Motor neuron (in vitro differentiated cells): ENCODE results near the gene SGCA. TPM values are rescaled to one million over a fixed set of nuclear protein-coding genes. Genes with fewer than 3 reads are reported as not detected.

ENCODE experiments used
- ATAC-seq, 8 experiments: fragments of 200-7000 bp; cut with Tn5 transposase; replicated peaks in 6 of 8; 2 replicates each; pipeline ENCODE4 v1.8.0; 2021; ENCODE audit warnings: mild to moderate bottlenecking in 8 of 8, moderate library complexity in 8 of 8
- H3K27ac ChIP-seq, 2 donors: fragments of 250-450 bp; sonication (Bioruptor Pico); 2 replicates each; pipeline ENCODE4 v1.9.0; 2021; ENCODE audit warnings: antibody characterized with exemption in 2 of 2, mild to moderate bottlenecking in 2 of 2, moderate library complexity in 1 of 2
- H3K4me1 ChIP-seq, 2 donors: fragments of 250-450 bp; sonication (Bioruptor Pico); replicated peaks in 1 of 2; 2 replicates each; pipeline ENCODE4 v1.6.1; 2021; ENCODE audit warnings: antibody characterized with exemption in 2 of 2, mild to moderate bottlenecking in 2 of 2, moderate library complexity in 1 of 2
- H3K4me3 ChIP-seq, 5 donors: fragments of 250-450 bp; sonication (Bioruptor Pico); 2 replicates each; pipeline ENCODE4 v1.9.0; 2021; ENCODE audit warnings: antibody characterized with exemption in 5 of 5, mild to moderate bottlenecking in 5 of 5, moderate library complexity in 4 of 5
- WGBS, 10 experiments: fragments of 450-650 bp; shearing (Covaris generic); methylation state at CpG; one replicate each; pipeline ENCODE4 v1.0.0; 2022; 5-methylcytosine and 5-hydroxymethylcytosine counted together
- in situ Hi-C, 9 experiments: fragments of 400-800 bp; cut with MboI; loops; one replicate each; pipeline ENCODE4 v1.15.0; 2021; ENCODE audit warnings: low sequenced_read_pairs in 9 of 9, low pct_unique_long_range_greater_than_20kb in 2 of 9; ENCODE audit not compliant: unreplicated experiment in 9 of 9
- total RNA-seq, 8 experiments: library from RNA; unstranded; fragments of 300-600 nt; gene quantifications; 2 replicates each; pipeline versions ENCODE4 v1.2.3 to v1.2.4, GENCODE V29; 2022

SGCA gene
- total RNA-seq, 8 experiments from 2014 or later, result 0.22 to 3.4 (median 1.1) TPM; not detected in 2

DNA sequence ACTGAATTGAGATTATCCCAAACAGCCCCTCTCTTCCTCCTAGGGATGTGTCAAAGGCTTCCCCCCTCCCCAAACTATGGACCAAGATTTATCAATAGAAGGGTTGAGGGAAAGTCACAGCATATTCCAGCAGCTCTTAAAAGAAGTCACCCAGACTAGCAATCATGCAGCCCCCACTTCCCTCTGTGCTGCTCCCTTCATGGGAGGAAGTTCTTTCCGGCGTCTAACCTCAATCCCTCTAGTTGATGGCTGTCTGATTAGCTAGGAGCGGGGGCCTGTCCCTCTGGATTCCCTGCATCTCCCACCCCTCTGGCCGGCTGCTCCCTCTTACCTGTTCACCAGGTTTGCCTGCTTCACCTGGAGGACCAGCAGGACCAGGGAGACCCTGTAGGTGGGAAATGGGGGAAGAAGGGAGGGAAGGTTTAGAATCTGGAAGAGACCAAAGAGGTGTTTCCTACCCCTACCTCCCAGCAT, 26.4 kb downstream of the SGCA start:
- Histone ChIP-seq H3K4me3 (no peak overlapping the region), H3K27ac (no peak overlapping the region), H3K4me1 (peaks cover 3 to 4% of the 10 kb centered on the region in 2 donors)
- no peak for ATAC-seq
- in situ Hi-C loops, result loop anchor here in 4 of 9 experiments (25.0 kb wide), 1 partner anchor 95 kb away; no protein-coding TSS in a partner anchor
- WGBS, 10 experiments, result 60 to 100% (median 80%) methylated on average over 1 to 3 of the region's 4 CpGs; no CpG with 5 or more reads in 7 of the 10 experiments

DNA sequence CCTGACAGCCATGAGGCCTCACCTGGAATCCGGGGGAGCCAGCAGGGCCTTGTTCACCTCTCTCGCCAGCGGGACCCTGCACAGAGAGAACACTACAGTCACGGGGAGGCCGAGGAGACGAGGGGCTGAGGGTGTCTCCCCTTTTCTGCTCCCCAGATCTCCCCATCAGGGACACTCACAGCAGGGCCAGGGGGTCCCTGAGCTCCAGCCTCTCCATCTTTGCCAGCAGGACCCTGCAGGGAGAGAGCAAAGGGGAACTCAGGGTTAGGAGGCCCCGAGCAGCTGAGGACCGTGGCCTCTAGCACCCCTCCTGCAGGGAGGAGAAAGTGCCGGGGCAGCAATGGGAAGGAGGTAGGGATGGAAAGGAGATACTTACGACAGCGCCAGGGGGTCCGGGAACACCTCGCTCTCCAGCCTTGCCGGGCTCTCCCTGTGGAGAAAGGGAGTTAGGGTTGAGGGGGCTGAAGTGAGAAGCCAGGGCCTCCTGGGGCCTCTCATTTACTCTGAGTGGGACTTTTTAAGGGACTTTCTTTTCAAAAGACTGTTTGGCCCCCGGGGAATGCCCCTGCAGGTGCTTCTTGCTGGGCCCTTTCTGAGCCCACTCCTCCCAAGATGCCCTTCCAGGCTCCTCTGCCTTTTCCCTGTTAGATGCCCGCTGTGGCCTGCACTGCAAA, 26.9 kb downstream of the SGCA start:
- in situ Hi-C loops, result loop anchor here in 4 of 9 experiments (25.0 kb wide), 1 partner anchor 95 kb away; no protein-coding TSS in a partner anchor
- no peak for ATAC-seq
- Histone ChIP-seq H3K27ac (no peak overlapping the region), H3K4me3 (no peak overlapping the region), H3K4me1 (peaks cover 3 to 4% of the 10 kb centered on the region in 2 donors)
- 25 to 83% (median 60%) methylated on average over 1 to 11 of the region's 16 CpGs; no CpG with 5 or more reads in 3 of the 10 experiments for WGBS, 10 experiments

DNA sequence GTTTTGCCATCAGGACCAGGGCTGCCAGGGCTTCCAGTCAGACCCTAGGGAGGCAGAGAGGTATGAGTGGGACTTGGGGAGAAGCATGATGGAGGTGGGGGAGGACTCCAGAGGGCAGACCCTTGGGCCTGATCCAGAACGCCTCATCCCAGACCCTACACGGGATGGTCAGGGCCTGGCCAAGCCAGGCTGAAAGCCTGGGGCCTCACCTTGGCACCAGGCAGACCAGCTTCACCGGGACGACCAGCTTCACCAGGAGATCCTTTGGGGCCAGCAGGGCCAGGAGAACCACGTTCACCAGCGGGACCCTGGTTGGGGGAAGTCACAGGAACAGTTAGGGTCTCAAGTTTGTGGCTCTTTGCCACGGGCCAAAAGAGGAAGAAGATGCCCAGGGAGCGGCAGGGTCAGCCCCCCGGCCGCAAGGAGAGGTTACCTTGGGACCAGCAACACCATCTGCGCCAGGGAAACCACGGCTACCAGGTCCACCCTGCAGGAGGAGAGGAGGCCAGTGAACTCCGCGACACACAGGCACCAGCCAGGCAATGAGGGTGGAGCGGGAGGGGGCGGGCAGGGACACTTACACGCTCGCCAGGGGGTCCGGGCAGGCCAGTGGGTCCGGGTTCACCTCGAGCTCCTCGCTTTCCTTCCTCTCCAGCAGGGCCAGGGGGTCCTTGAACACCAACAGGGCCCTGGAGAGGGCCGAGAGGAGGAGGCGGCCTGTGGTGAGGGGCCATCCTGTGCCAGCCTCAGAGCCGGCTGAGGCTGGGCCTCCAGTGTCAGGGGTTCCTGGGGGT, 28.5 kb downstream of the SGCA start:
- Histone ChIP-seq H3K27ac (no peak overlapping the region), H3K4me3 (no peak overlapping the region), H3K4me1 (peaks cover 3 to 4% of the 10 kb centered on the region in 2 donors)
- ATAC-seq, result no peak
- 13 to 27% methylated on average over 3 of the region's 25 CpGs; no CpG with 5 or more reads in 8 of the 10 experiments for WGBS, 10 experiments
- in situ Hi-C loops, result loop anchor here in 4 of 9 experiments (25.0 kb wide), 1 partner anchor 93 kb away; no protein-coding TSS in a partner anchor

DNA sequence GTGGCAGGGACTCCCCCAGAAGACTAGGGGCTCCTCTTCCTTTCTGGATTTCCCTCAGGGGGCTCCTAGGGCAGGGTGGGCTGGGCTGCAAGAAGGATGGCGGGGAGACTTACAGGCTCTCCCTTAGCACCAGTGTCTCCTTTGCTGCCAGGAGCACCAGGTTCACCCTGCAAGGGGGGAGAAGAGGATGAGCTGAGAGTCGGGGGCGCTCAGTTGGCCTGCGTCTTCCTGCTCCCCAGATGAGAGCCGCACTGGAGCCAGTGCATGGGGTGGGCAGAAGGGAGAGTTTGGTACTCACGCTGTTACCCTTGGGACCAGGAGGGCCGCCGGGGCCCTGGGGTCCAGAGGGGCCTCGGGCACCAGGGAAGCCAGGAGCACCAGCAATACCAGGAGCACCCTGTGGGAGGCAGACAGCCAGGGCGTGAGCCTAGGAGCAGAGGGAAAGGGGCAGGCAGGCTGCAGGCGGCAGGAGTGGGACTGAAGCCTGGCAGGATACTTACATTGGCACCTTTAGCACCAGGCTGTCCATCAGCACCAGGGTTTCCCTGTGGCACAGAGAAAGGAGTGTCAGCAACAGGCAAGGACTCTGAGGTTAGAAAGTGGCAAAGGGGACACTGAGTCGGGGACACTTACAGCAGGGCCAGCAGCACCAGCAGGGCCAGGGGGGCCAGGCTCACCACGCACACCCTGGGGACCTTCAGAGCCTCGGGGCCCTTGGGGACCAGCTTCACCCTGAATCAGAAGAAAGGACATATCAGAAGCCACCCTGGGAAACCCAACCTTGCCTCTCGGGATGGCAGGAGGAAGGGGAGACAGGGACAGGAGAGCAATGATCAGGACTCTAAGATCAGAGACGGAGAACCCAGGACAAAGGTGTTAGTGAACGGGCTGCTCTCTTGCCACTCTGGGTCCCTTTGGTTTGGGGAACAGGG, 29.4 kb downstream of the SGCA start:
- 17 to 82% (median 21%) methylated on average over 1 to 5 of the region's 17 CpGs; no CpG with 5 or more reads in 4 of the 10 experiments for WGBS, 10 experiments
- ATAC-seq, result no peak
- in situ Hi-C loops, result loop anchor here in 4 of 9 experiments (25.0 kb wide), 1 partner anchor 92 kb away; no protein-coding TSS in a partner anchor
- H3K4me3 ChIP-seq, result no peak overlapping the region
- peaks cover 3 to 4% of the 10 kb centered on the region in 2 donors for H3K4me1 ChIP-seq
- H3K27ac ChIP-seq, result no peak overlapping the region

DNA sequence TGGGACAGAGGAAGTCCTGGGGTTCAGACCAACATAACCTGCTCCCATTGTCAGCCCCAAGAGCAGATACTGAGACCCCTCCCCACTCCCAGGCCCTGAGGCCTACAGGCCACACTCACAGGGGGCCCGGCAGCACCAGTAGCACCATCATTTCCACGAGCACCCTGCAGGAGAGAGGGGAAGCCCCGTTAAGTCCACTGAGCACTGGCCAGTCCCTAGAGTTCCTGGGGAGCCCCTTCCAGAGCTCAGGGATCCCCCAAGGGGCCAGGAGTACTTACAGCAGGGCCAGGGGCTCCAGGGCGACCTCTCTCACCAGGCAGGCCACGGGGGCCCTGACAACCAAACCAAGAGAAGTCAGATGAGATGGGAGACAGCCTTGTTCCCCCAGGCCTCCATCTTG, 30.2 kb downstream of the SGCA start:
- no peak overlapping the region for H3K27ac ChIP-seq
- ATAC-seq, result no peak
- WGBS, 10 experiments, result 8% methylated on average over 4 of the region's 5 CpGs; no CpG with 5 or more reads in 9 of the 10 experiments
- H3K4me1 ChIP-seq, result peaks cover 3 to 4% of the 10 kb centered on the region in 2 donors
- no peak overlapping the region for H3K4me3 ChIP-seq
- in situ Hi-C loops, result loop anchor here in 4 of 9 experiments (25.0 kb wide), 1 partner anchor 91 kb away; no protein-coding TSS in a partner anchor

DNA sequence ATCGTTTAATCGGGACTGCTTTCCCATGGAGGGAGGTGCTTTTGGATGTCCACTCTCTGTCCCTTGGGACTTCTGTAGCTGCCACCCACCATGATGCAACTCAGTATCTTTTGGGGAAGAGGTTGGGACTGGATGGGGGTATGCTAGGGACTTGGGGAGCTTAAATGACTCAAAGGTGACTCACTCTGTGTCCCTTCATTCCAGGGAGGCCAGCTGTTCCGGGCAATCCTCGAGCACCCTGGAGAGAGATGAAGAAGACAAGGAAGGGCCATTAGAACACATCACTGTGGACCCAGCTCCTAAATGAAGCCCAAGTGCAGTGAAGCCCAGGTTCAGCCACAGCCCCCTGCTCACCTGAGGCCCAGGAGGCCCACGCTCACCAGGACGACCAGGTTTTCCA, 31.0 kb downstream of the SGCA start:
- no peak overlapping the region for H3K27ac ChIP-seq
- in situ Hi-C loops, result loop anchor here in 4 of 9 experiments (25.0 kb wide), 1 partner anchor 90 kb away; no protein-coding TSS in a partner anchor
- no peak for ATAC-seq
- 70 to 100% (median 87%) methylated on average over 2 to 4 of the region's 6 CpGs; no CpG with 5 or more reads in 6 of the 10 experiments for WGBS, 10 experiments
- H3K4me3 ChIP-seq, result no peak overlapping the region
- peaks cover 0 to 3% of the 10 kb centered on the region in 2 donors for H3K4me1 ChIP-seq

DNA sequence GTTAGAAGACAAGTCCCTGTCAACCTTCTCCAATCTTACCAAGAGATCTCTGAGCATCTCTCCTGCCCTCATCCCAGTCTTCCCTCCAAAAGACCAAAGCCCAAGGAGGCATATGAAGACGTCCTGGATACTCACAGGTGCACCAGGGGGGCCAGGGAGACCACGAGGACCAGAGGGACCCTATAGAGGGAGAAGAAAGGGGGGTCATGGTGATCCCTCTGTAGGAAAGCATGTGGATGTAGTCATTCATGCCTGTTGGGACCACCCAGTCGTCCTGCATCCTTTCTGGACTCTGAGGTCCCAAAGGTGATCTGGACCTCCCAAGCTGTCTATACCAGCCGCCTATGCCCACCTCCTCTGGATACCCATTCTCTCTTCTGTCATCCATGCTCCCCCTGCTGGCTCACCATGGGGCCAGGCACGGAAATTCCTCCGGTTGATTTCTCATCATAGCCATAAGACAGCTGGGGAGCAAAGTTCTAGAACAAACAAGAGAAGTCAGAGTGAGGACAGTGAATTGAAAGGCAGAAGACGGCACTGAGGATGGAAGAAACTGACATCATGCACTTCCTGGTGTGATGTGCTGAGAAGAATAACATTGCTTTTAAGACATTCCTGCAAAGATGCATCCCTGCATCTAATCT, 32.3 kb downstream of the SGCA start:
- in situ Hi-C loops, result loop anchor here in 4 of 9 experiments (25.0 kb wide), 1 partner anchor 89 kb away; no protein-coding TSS in a partner anchor
- peak in 1 of 8 experiments; percentile 20 for ATAC-seq
- no peak overlapping the region for H3K4me3 ChIP-seq
- no peak overlapping the region for H3K27ac ChIP-seq
- H3K4me1 ChIP-seq, result peaks cover 0 to 3% of the 10 kb centered on the region in 2 donors
- 0 to 49% (median 16%) methylated on average over 1 to 7 of the region's 7 CpGs; no CpG with 5 or more reads in 2 of the 10 experiments for WGBS, 10 experiments

DNA sequence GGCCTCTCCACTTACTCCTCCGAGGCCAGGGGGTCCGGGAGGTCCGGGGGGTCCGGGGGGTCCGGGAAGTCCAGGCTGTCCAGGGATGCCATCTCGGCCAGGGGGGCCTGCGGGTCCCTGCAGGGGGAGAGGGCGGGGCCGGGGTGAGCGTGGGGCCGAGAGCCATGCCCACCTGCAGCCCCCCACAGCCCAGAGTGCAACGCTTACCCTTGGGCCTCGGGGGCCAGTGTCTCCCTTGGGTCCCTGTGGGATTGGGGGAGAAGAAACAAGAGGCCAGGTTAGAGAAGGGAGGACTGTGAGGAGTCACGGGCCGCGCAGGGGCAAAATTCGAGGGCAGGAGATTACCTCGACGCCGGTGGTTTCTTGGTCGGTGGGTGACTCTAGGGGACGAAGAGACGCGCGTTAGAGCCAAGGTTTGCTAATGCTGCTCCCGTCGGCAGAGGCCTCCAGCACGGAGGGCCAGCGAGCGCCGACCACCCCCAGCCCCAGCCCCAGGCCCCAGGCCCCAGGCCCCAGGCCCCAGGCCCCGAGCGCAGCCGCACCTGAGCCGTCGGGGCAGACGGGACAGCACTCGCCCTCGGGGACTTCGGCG, 33.5 kb downstream of the SGCA start:
- H3K4me3 ChIP-seq, result no peak overlapping the region
- ATAC-seq, result no peak
- in situ Hi-C loops, result loop anchor here in 4 of 9 experiments (25.0 kb wide), 1 partner anchor 88 kb away; no protein-coding TSS in a partner anchor
- no peak overlapping the region for H3K27ac ChIP-seq
- 37% methylated on average over 5 of the region's 41 CpGs; no CpG with 5 or more reads in 9 of the 10 experiments for WGBS, 10 experiments
- H3K4me1 ChIP-seq, result peaks cover 0 to 3% of the 10 kb centered on the region in 2 donors

DNA sequence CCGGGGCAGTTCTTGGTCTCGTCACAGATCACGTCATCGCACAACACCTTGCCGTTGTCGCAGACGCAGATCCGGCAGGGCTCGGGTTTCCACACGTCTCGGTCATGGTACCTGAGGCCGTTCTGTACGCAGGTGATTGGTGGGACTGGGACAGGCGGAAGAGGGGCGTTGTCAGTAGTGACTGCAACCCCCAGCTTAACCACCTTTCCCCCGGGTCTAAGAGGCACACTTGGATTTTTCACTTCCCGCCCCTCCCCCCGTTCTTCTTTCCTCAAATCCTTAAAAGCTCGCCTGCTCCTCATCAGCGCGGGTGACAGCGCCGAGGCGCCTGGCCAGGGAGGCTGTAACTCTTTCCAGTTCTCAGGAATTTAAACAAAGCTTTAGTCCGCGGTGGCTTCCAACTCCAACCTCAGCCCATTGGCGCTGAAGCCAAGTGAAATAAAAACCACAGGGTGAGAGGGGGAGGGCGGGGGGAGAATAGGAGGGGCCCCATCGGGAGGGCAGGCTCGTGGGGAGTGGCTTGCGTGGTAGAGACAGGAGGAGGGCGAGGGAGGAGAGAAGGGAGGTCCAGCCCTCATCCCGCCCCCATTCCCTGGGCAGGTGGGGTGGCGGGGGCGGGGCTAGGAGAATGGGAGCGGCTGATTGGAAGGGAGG, 34.1 kb downstream of the SGCA start:
- no peak overlapping the region for H3K27ac ChIP-seq
- peak overlapping the region in 1 of 5 donors; percentile 33 for H3K4me3 ChIP-seq
- peak; percentile 43 to 91 (median 66) for ATAC-seq
- in situ Hi-C loops, result loop anchor here in 5 of 9 experiments (10.0 to 25.0 kb wide), 2 partner anchors 87 to 95 kb away; no protein-coding TSS in a partner anchor
- WGBS, 10 experiments, result 0 to 12% (median 10%) methylated on average over 1 to 6 of the region's 36 CpGs; no CpG with 5 or more reads in 7 of the 10 experiments
- peaks cover 0 to 3% of the 10 kb centered on the region in 2 donors for H3K4me1 ChIP-seq

DNA sequence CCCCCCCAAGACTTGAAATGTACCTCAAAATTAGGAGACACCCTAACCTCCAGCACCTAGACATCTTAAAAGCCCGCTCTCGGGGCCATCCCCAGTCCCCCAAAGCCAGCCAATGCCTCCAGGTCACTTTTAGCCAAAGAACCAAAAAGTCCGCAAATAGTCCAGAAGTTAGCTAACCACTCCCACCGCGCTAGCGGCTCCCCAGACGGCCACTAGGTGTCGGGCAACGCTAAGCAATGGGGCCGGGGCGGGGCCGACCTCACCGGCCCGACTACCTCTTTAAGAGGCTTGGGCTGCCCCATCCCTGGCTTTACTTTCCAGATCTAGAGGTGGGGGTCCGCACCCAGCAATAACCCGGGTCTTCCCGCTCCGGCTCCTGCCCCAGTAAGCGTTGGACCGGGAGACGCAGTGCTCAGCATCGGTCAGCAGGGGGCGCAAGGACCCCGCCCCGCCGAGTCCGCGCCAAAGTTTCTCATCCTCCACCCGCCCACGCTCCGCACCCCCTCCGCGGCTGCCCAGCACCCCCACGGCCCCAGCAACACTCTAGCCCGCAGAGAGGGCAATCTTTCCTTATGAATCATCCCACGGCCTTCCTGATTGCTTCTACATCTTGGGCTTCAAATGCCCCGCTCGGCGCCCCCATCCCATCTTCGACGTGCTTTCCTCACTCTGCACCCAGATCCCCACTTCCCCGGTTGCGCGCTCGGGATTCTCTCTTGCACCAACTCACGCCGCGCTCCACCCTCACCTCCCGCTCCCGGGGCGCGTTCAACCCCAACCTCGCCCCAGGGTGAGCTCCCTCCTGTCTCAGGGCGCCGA, 34.9 kb downstream of the SGCA start:
- 0 to 7% (median 0%) methylated on average over 1 to 7 of the region's 55 CpGs; no CpG with 5 or more reads in 6 of the 10 experiments for whole genome bisulfite sequencing, 10 experiments
- in situ Hi-C loops, result loop anchor here in 1 of 9 experiments (10.0 kb wide), 1 partner anchor 94 kb away; no protein-coding TSS in a partner anchor
- Histone ChIP-seq H3K4me1 (peaks cover 0 to 7% of the 10 kb centered on the region in 2 donors), H3K4me3 (peak overlapping the region; percentile 33 to 44 (median 37)), H3K27ac (no peak overlapping the region)
- peak; percentile 70 to 90 (median 88) for ATAC-seq
